Karpas-422 (cell line): ENCODE results near the gene RHBG. TPM values are rescaled to one million over a fixed set of nuclear protein-coding genes. Genes with fewer than 3 reads are reported as not detected.
A peak's percentile ranks its signal among the peaks of the same experiment; 100 is the strongest.

ENCODE experiments used
- DNase-seq: peaks from one replicate; pipeline ENCODE4 v3.0.0-alpha.2; 2015
- H2AFZ ChIP-seq: fragments of 200-600 bp; sonication (generic); 2 replicates; pipeline ENCODE4 v1.6.1; 2014; ENCODE audit warnings: antibody characterized with exemption, low read length, mixed read lengths
- H3K27ac ChIP-seq: fragments of 200-600 bp; sonication (generic); 2 replicates; pipeline ENCODE4 v1.5.1; 2014; ENCODE audit warnings: mild to moderate bottlenecking, low read length, moderate library complexity
- H3K27me3 ChIP-seq: fragments of 200-600 bp; sonication (generic); 2 replicates; pipeline ENCODE4 v1.6.1; 2014; ENCODE audit warnings: low read length, mixed read lengths
- H3K36me3 ChIP-seq: fragments of 200-600 bp; sonication (generic); 2 replicates; pipeline ENCODE4 v1.6.1; 2014; ENCODE audit warnings: low read length, mixed read lengths; ENCODE audit not compliant: insufficient read depth
- H3K4me1 ChIP-seq: fragments of 200-600 bp; sonication (generic); 2 replicates; pipeline ENCODE4 v1.6.1; 2014; ENCODE audit warnings: mild to moderate bottlenecking, low read length, mixed read lengths
- H3K4me2 ChIP-seq: fragments of 200-600 bp; sonication (generic); 2 replicates; pipeline ENCODE4 v1.6.1; 2014; ENCODE audit warnings: low read length, low read depth, mild to moderate bottlenecking; ENCODE audit not compliant: poor library complexity, severe bottlenecking
- H3K4me3 ChIP-seq: fragments of 200-600 bp; sonication (generic); 2 replicates; pipeline ENCODE4 v1.5.1; 2014; ENCODE audit warnings: mild to moderate bottlenecking, antibody characterized with exemption, low read length, mixed read lengths
- H3K79me2 ChIP-seq: fragments of 200-600 bp; sonication (generic); 2 replicates; pipeline ENCODE4 v1.6.1; 2014; ENCODE audit warnings: mild to moderate bottlenecking, low read length, mixed read lengths
- H3K9ac ChIP-seq: fragments of 200-600 bp; sonication (generic); 2 replicates; pipeline ENCODE4 v1.6.0; 2014; ENCODE audit warnings: low read length
- H3K9me2 ChIP-seq: fragments of 200-600 bp; sonication (generic), shearing (Covaris generic); replicated peaks from 2 replicates; pipeline ENCODE4 v1.6.0; 2014; ENCODE audit warnings: mild to moderate bottlenecking, low read length, moderate library complexity; ENCODE audit not compliant: insufficient read depth
- H3K9me3 ChIP-seq: fragments of 300-700, 200-600 bp; sonication (generic); 2 replicates; pipeline ENCODE4 v1.6.1; 2014; ENCODE audit warnings: low read length, mixed read lengths
- H4K20me1 ChIP-seq: fragments of 200-600 bp; sonication (generic); 2 replicates; pipeline ENCODE4 v1.6.1; 2014; ENCODE audit warnings: mild to moderate bottlenecking, antibody characterized with exemption, low read length, low read depth; ENCODE audit not compliant: insufficient read depth
- total RNA-seq: library from RNA; depleted of rRNA; stranded (reverse); fragments of >200 nt; shearing (Covaris generic); gene quantifications from 2 replicates; pipeline ENCODE4 v1.2.3, GENCODE V29; 2014; ENCODE audit warnings: low replicate concordance

The RHBG gene
- total RNA-seq, 1 experiment from 2014 or later: not detected

DNA sequence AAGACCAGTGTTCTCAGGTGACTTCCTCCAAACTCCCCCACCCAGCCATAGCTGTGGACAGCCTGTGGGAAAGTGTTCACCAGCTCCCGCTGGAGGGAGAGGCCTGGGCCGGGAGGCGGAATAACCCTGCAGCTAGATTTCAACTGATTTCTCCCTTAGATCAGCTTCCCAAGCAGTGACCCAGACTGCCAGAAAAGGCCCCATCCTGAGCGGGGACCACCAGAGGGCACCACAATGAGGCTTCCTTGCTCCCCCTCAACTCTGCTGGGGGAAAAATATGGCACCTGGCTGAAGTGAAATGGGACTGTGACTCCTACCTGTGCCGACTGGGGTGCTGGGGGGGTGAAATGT, 50.8 kb downstream of the RHBG start:
- Histone ChIP-seq H4K20me1 (no peaks in the 10 kb centered on the region), H3K27ac (no peak overlapping the region), H3K4me3 (peak overlapping the region; percentile 16; the same call in 1 of the 2 replicates), H2AFZ (no peak overlapping the region), H3K4me2 (peak overlapping the region; percentile 50), H3K9ac (no peak overlapping the region), H3K4me1 (peaks cover 19% of the 10 kb centered on the region), H3K27me3 (no peaks in the 10 kb centered on the region), H3K9me3 (no peaks in the 10 kb centered on the region), H3K36me3 (no peaks in the 10 kb centered on the region), H3K9me2 (no peaks in the 10 kb centered on the region), H3K79me2 (no peaks in the 10 kb centered on the region)
- DNase-seq: peak; percentile 60

DNA sequence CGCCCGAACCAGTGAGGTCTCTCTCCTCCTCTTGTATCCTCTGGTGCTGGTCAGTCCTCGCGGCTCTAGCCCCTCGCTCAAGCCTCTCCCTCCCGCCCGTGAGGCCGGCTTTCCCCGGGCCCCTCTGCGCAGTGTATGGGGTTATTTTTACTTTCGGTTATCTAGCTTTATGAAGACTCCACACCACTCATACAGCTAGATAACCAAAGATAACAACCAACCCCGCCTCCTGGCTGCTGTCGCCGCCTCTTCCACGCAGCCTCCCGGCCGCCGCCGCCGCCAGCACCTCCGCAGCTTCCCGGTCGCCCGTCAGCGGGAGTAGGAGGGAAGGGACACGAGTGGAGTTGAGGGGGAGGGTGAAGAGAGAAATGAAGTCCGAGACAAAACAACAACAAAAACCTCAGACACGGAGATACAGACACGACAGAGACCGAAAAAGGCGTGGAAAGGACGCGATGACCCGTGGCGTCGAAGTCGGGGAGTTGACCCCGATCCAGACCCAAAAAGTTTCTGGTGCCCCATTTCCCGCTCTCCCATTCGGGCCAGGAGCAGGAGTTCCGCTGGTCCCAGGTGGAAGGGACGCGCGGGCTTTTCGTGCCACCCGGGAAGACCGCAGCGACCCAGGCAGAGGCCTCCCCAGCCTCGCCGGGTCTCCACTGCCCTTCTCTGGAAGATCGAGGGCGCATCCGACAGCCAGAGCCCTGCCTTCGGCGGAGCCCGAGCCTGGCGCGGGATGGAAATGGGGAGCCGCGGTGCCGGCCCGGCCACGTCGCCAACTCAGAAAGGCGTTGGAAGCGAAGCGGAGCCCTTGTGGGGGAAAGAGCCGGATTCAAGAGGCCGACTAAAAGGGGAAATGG, 51.4 kb downstream of the RHBG start:
- Histone ChIP-seq H3K4me1 (peaks cover 19% of the 10 kb centered on the region), H3K4me2 (peak overlapping the region; percentile 50), H2AFZ (no peak overlapping the region), H3K9ac (no peak overlapping the region), H3K9me2 (no peaks in the 10 kb centered on the region), H3K9me3 (no peaks in the 10 kb centered on the region), H3K27ac (no peak overlapping the region), H3K27me3 (no peaks in the 10 kb centered on the region), H3K4me3 (peak overlapping the region; percentile 16; the same call in 1 of the 2 replicates), H3K36me3 (no peaks in the 10 kb centered on the region), H4K20me1 (no peaks in the 10 kb centered on the region), H3K79me2 (no peaks in the 10 kb centered on the region)
- DNase-seq: no peak

GRCh38 chr1:156421062-156421938, 52.3 kb downstream of the RHBG start:
- no peak overlapping the region for H3K27ac ChIP-seq
- no peaks in the 10 kb centered on the region for H3K27me3 ChIP-seq
- H3K4me3 ChIP-seq: peak overlapping the region; percentile 24; the same call in 1 of the 2 replicates

GRCh38 chr1:156421939-156422601, 53.1 kb downstream of the RHBG start:
- Histone ChIP-seq H3K9me2 (no peaks in the 10 kb centered on the region), H3K4me3 (peak overlapping the region; percentile 24; the same call in 1 of the 2 replicates), H3K4me1 (peaks cover 19% of the 10 kb centered on the region), H4K20me1 (no peaks in the 10 kb centered on the region), H3K4me2 (peak overlapping the region; percentile 50), H3K27me3 (no peaks in the 10 kb centered on the region), H3K79me2 (no peaks in the 10 kb centered on the region), H3K9me3 (no peaks in the 10 kb centered on the region), H2AFZ (no peak overlapping the region), H3K27ac (no peak overlapping the region), H3K9ac (no peak overlapping the region), H3K36me3 (no peaks in the 10 kb centered on the region)
- DNase-seq: no peak

More at GRCh38 chr1:156421062-156421938, 52.3 kb downstream of the RHBG start:
- H3K4me2 ChIP-seq: peak overlapping the region; percentile 50
- H3K79me2 ChIP-seq: no peaks in the 10 kb centered on the region
- no peaks in the 10 kb centered on the region for H4K20me1 ChIP-seq
- no peak overlapping the region for H3K9ac ChIP-seq
- H3K4me1 ChIP-seq: peaks cover 19% of the 10 kb centered on the region
- H3K36me3 ChIP-seq: no peaks in the 10 kb centered on the region
- H3K9me3 ChIP-seq: no peaks in the 10 kb centered on the region
- no peak overlapping the region for H2AFZ ChIP-seq
- peak; percentile 91 for DNase-seq
- H3K9me2 ChIP-seq: no peaks in the 10 kb centered on the region

DNA sequence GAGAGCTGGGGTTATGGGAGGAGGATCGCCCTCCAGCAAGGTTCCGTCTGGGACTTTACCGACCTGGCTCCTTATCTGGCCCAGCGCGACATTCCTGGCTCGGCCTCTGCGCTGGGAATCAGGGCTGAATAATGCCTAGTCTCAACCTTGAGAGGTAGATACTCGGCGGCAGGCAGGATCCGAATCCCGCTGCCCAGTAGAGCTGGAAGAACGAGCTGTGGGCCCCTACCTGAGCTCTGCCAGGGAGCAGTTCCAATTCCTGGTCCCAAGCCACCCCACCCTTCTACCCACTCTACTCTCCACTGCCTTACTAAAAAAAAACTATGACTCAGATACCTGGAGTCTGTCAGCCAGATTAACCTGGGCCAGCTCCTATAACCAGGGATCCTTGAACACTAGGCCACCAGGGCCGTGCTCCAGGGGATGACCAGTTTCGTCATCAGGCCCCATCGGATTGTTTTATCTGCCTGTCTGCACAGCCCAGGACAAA, 53.6 kb downstream of the RHBG start:
- Histone ChIP-seq H3K4me2 (no peak overlapping the region), H3K4me1 (peaks cover 19% of the 10 kb centered on the region), H3K9me3 (no peaks in the 10 kb centered on the region), H3K79me2 (no peaks in the 10 kb centered on the region), H3K27me3 (no peaks in the 10 kb centered on the region), H3K9ac (no peak overlapping the region), H3K27ac (no peak overlapping the region), H3K9me2 (no peaks in the 10 kb centered on the region), H3K36me3 (no peaks in the 10 kb centered on the region), H3K4me3 (no peak overlapping the region), H2AFZ (no peak overlapping the region), H4K20me1 (no peaks in the 10 kb centered on the region)
- no peak for DNase-seq

GRCh38 chr1:156423422-156424352, 54.7 kb downstream of the RHBG start:
- Histone ChIP-seq H3K79me2 (no peaks in the 10 kb centered on the region), H3K9me2 (no peaks in the 10 kb centered on the region), H3K4me3 (no peak overlapping the region), H3K27me3 (no peaks in the 10 kb centered on the region), H3K4me1 (peaks cover 19% of the 10 kb centered on the region), H2AFZ (no peak overlapping the region), H3K27ac (no peak overlapping the region), H3K9me3 (no peaks in the 10 kb centered on the region), H3K4me2 (no peak overlapping the region), H3K9ac (no peak overlapping the region), H3K36me3 (no peaks in the 10 kb centered on the region), H4K20me1 (0 out of 2 replicates have a peak, but pooled peaks cover under 1% of the 10 kb centered on the region)
- no peak for DNase-seq

- no peaks in the 10 kb centered on the region for H3K9me2 ChIP-seq
- no peaks in the 10 kb centered on the region for H3K79me2 ChIP-seq
- no peak overlapping the region for H2AFZ ChIP-seq
- H3K4me3 ChIP-seq: no peak overlapping the region
- 0 out of 2 replicates have a peak, but pooled peaks cover 3% of the 10 kb centered on the region for H4K20me1 ChIP-seq
- no peaks in the 10 kb centered on the region for H3K9me3 ChIP-seq
- H3K9ac ChIP-seq: no peak overlapping the region
- no peaks in the 10 kb centered on the region for H3K27me3 ChIP-seq
- no peak overlapping the region for H3K4me2 ChIP-seq
- peaks cover 19% of the 10 kb centered on the region for H3K4me1 ChIP-seq
- no peak overlapping the region for H3K27ac ChIP-seq
- no peaks in the 10 kb centered on the region for H3K36me3 ChIP-seq
- DNase-seq: no peak
Observed at GRCh38 chr1:156424806-156425432, 55.9 kb downstream of the RHBG start.
